Measurements from ENCODE around the gene CXCL16.

The CXCL16 gene

GRCh38 chr17:4786516-4786915, 46.8 kb upstream of the CXCL16 start:
- Histone ChIP-seq H3K79me2 (ENCODE audit: insufficient read depth, low read length) (no peaks in the 10 kb centered on the region), H3K4me3 (ENCODE audit: insufficient read depth, low read length, poor library complexity, severe bottlenecking) (no peak overlapping the region), H3K9me2 (replicated peaks; ENCODE audit: insufficient read depth, low read length) (no peaks in the 10 kb centered on the region), H4K20me1 (ENCODE audit: low read depth, low read length) (no peaks in the 10 kb centered on the region), H3K36me3 (ENCODE audit: low read length) (no peaks in the 10 kb centered on the region), H2AFZ (ENCODE audit: low read depth, low read length, severe bottlenecking) (no peak overlapping the region), H3K9ac (ENCODE audit: low read length) (no peak overlapping the region), H3F3A (ENCODE audit: insufficient read depth) (0 out of 2 replicates have a peak, but pooled peaks cover 4% of the 10 kb centered on the region), H3K27ac (ENCODE audit: low read depth, low read length) (no peak overlapping the region), H3K4me2 (ENCODE audit: low read depth, low read length, poor library complexity, severe bottlenecking) (no peak overlapping the region), H3K9me3 (ENCODE audit: insufficient read depth, low read length) (no peaks in the 10 kb centered on the region), H3K27me3 (ENCODE audit: low read length) (no peaks in the 10 kb centered on the region)
- TF ChIP-seq CTCF (IDR thresholded peaks at IDR 0.05; ENCODE audit: insufficient read depth, low read length, poor library complexity, severe bottlenecking) (no peak), EZH2phosphoT487 (conservative IDR thresholded peaks at IDR 0.05; ENCODE audit: low read length) (no peak)

GRCh38 chr17:4786106-4786511, 46.4 kb upstream of the CXCL16 start, which contains the start of gene VMO1:
Gene VMO1 (minus strand): TSS chr17:4786364. CDS start chr17:4786352, 12 bp downstream.
- 0 out of 2 replicates have a peak, but pooled peaks cover 4% of the 10 kb centered on the region for H3F3A ChIP-seq (ENCODE audit: insufficient read depth)
- no peaks in the 10 kb centered on the region for H3K9me3 ChIP-seq (ENCODE audit: insufficient read depth, low read length)
- no peak within 1 kb of the TSS for H3K9ac ChIP-seq (ENCODE audit: low read length)
- H3K9me2 ChIP-seq (replicated peaks; ENCODE audit: insufficient read depth, low read length) = no peaks in the 10 kb centered on the region
- H3K36me3 ChIP-seq (ENCODE audit: low read length) = no peaks in the 10 kb centered on the region
- TF ChIP-seq EZH2phosphoT487 (conservative IDR thresholded peaks at IDR 0.05; ENCODE audit: low read length) = no peak
- no peak for TF ChIP-seq CTCF (IDR thresholded peaks at IDR 0.05; ENCODE audit: insufficient read depth, low read length, poor library complexity, severe bottlenecking)
- no peak within 1 kb of the TSS for H3K4me3 ChIP-seq (ENCODE audit: insufficient read depth, low read length, poor library complexity, severe bottlenecking)
- H2AFZ ChIP-seq (ENCODE audit: low read depth, low read length, severe bottlenecking) = no peak within 1 kb of the TSS
- H3K27ac ChIP-seq (ENCODE audit: low read depth, low read length) = no peak within 1 kb of the TSS
- no peak within 1 kb of the TSS for H3K4me2 ChIP-seq (ENCODE audit: low read depth, low read length, poor library complexity, severe bottlenecking)
- H3K27me3 ChIP-seq (ENCODE audit: low read length) = no peaks in the 10 kb centered on the region
- no peaks in the 10 kb centered on the region for H4K20me1 ChIP-seq (ENCODE audit: low read depth, low read length)
- no peaks in the 10 kb centered on the region for H3K79me2 ChIP-seq (ENCODE audit: insufficient read depth, low read length)

GRCh38 chr17:4785311-4786105, 45.8 kb upstream of the CXCL16 start:
- no peak overlapping the region for H3K27ac ChIP-seq (ENCODE audit: low read depth, low read length)
- H2AFZ ChIP-seq (ENCODE audit: low read depth, low read length, severe bottlenecking) = no peak overlapping the region
- no peak overlapping the region for H3K4me3 ChIP-seq (ENCODE audit: insufficient read depth, low read length, poor library complexity, severe bottlenecking)
- H3K27me3 ChIP-seq (ENCODE audit: low read length) = no peaks in the 10 kb centered on the region
- H3K79me2 ChIP-seq (ENCODE audit: insufficient read depth, low read length) = no peaks in the 10 kb centered on the region
- H4K20me1 ChIP-seq (ENCODE audit: low read depth, low read length) = no peaks in the 10 kb centered on the region
- H3K36me3 ChIP-seq (ENCODE audit: low read length) = no peaks in the 10 kb centered on the region
- no peak overlapping the region for H3K9ac ChIP-seq (ENCODE audit: low read length)
- H3K9me2 ChIP-seq (replicated peaks; ENCODE audit: insufficient read depth, low read length) = no peaks in the 10 kb centered on the region
- TF ChIP-seq CTCF (IDR thresholded peaks at IDR 0.05; ENCODE audit: insufficient read depth, low read length, poor library complexity, severe bottlenecking) (no peak), EZH2phosphoT487 (conservative IDR thresholded peaks at IDR 0.05; ENCODE audit: low read length) (no peak)
- no peak overlapping the region for H3K4me2 ChIP-seq (ENCODE audit: low read depth, low read length, poor library complexity, severe bottlenecking)
- no peaks in the 10 kb centered on the region for H3K9me3 ChIP-seq (ENCODE audit: insufficient read depth, low read length)
- 0 out of 2 replicates have a peak, but pooled peaks cover 4% of the 10 kb centered on the region for H3F3A ChIP-seq (ENCODE audit: insufficient read depth)
